Activated CD4-positive, alpha-beta T cell treated with anti-CD3 and anti-CD28 coated beads, Interleukin-2, amount 50 U/mL, for 24 hours (primary cell): ENCODE measurements around the gene PSIP1.
"Not testable (repeated sequence)": the region's sequence is repeated elsewhere in the genome, so short reads cannot be mapped to it uniquely, and the experiment has no call there.

ENCODE experiments used
- DNase-seq, 2 donors: peaks; one replicate each; pipeline ENCODE4 v3.0.0-alpha.2; 2020; ENCODE audit warnings: low read depth in 1 of 2, low spot score in 1 of 2

The PSIP1 gene

GRCh38 chr9:15505921-15506320, 4.8 kb downstream of the PSIP1 start:
- DNase-seq: no peak

GRCh38 chr9:15501803-15502202, 9.0 kb downstream of the PSIP1 start:
- no peak for DNase-seq

- DNase-seq: no peak
Measured at GRCh38 chr9:15501179-15501578, 9.6 kb downstream of the PSIP1 start.

- no peak for DNase-seq
Measured at GRCh38 chr9:15499139-15499538, 11.6 kb downstream of the PSIP1 start.

GRCh38 chr9:15498246-15498995, 12.3 kb downstream of the PSIP1 start:
- DNase-seq: no peak

- no peak for DNase-seq
Measured at GRCh38 chr9:15492485-15493150, 18.2 kb downstream of the PSIP1 start.

GRCh38 chr9:15491950-15492349, 18.8 kb downstream of the PSIP1 start:
- no peak for DNase-seq

- DNase-seq: no peak
Measured at GRCh38 chr9:15485836-15486666, 24.7 kb downstream of the PSIP1 start.

GRCh38 chr9:15484802-15485201, 26.0 kb downstream of the PSIP1 start:
- no peak for DNase-seq

- DNase-seq: no peak
Measured at GRCh38 chr9:15482146-15482545, 28.6 kb downstream of the PSIP1 start.

- DNase-seq: no peak
Measured at GRCh38 chr9:15480028-15480427, 30.7 kb downstream of the PSIP1 start.

GRCh38 chr9:15475923-15476536, 34.7 kb downstream of the PSIP1 start:
- no peak for DNase-seq

- DNase-seq: no peak
Measured at GRCh38 chr9:15469862-15470261, 40.9 kb downstream of the PSIP1 start.

GRCh38 chr9:15469406-15469805, 41.4 kb downstream of the PSIP1 start:
- no peak for DNase-seq

GRCh38 chr9:15468145-15468544, 42.6 kb downstream of the PSIP1 start:
- DNase-seq: no peak

GRCh38 chr9:15461601-15462000, 49.2 kb downstream of the PSIP1 start:
- DNase-seq: no peak

GRCh38 chr9:15461056-15461455, 49.7 kb downstream of the PSIP1 start:
- no peak for DNase-seq

GRCh38 chr9:15453956-15454355, 56.8 kb downstream of the PSIP1 start:
- no peak for DNase-seq

GRCh38 chr9:15444141-15444540, 66.6 kb downstream of the PSIP1 start:
- no peak for DNase-seq

- not testable (repeated sequence) for DNase-seq
Measured at GRCh38 chr9:15442264-15442663, 68.5 kb downstream of the PSIP1 start.

GRCh38 chr9:15441841-15442240, 68.9 kb downstream of the PSIP1 start:
- DNase-seq: not testable (repeated sequence)
